HEK293 (cell line): Measurements from ENCODE around the gene ARGLU1.

Source experiments
- CTCF ChIA-PET: fragments of 350-600 bp; formaldehyde crosslinking; extraction: SDS; loops from one replicate; lab custom pipeline; 2021; ENCODE audit warnings: antibody characterized with exemption; lab: Yijun Ruan, JAX
- POLR2A ChIA-PET: fragments of 300-600 bp; formaldehyde crosslinking; extraction: SDS; loops from one replicate; lab custom pipeline; 2020; ENCODE audit warnings: antibody characterized with exemption, inconsistent platforms; lab: Yijun Ruan, JAX
- H3K27ac ChIP-seq: fragments of 200-500 bp; sonication (Bioruptor generic); 2 replicates; pipeline ENCODE4 v1.5.1; 2014; ENCODE audit warnings: low read depth, low read length, control low read depth, inconsistent platforms; ENCODE audit errors: extremely low read depth
- H3K36me3 ChIP-seq, 2 experiments: fragments of 200-500 bp in 1 of 2; sonication (Bioruptor generic) in 1 of 2; 1 replicate in 1 of 2; 2 replicates in 1 of 2; pipeline ENCODE4 v1.5.1; 2014 to 2017; ENCODE audit warnings: inconsistent platforms in 2 of 2, low read length in 2 of 2; ENCODE audit not compliant: control insufficient read depth in 2 of 2, insufficient read depth in 1 of 2
- H3K4me1 ChIP-seq: fragments of 200-500 bp; sonication (Bioruptor generic); 2 replicates; pipeline ENCODE4 v1.5.1; 2014; ENCODE audit warnings: mild to moderate bottlenecking, low read length, inconsistent platforms; ENCODE audit not compliant: control insufficient read depth, insufficient read depth
- H3K4me3 ChIP-seq: 2 replicates; pipeline ENCODE4 v1.5.1; 2011; ENCODE audit warnings: low read depth, mild to moderate bottlenecking, control low read depth, low read length, moderate library complexity
- H3K9me3 ChIP-seq: fragments of 200-500 bp; sonication (Bioruptor generic); 2 replicates; pipeline ENCODE4 v1.5.1; 2014; ENCODE audit warnings: low read depth, low read length, inconsistent platforms; ENCODE audit not compliant: control insufficient read depth, insufficient read depth
- AEBP2 ChIP-seq: fragments of 450-650 bp; formaldehyde crosslinking; IDR thresholded peaks from 2 replicates; pipeline ENCODE4 v1.5.1; 2016; ENCODE audit warnings: missing biosample characterization, missing genetic modification characterization, borderline replicate concordance
- HOXC10 ChIP-seq: sonication (generic); formaldehyde crosslinking; IDR thresholded peaks from 2 replicates; pipeline ENCODE4 v1.8.1; 2023; ENCODE audit warnings: mild to moderate bottlenecking, missing genetic modification reagents
- PRDM6 ChIP-seq: fragments of 450-650 bp; formaldehyde crosslinking; IDR thresholded peaks from 2 replicates; pipeline ENCODE4 v1.5.1; 2017; ENCODE audit warnings: missing biosample characterization, missing genetic modification characterization
- RBAK ChIP-seq: fragments of 450-650 bp; formaldehyde crosslinking; IDR thresholded peaks from 2 replicates; pipeline ENCODE4 v1.5.1; 2016; ENCODE audit warnings: missing biosample characterization, missing genetic modification characterization
- ZBTB11 ChIP-seq: fragments of 450-650 bp; formaldehyde crosslinking; conservative IDR thresholded peaks from 2 replicates; pipeline ENCODE4 v1.5.1; 2016; ENCODE audit warnings: low read depth, missing biosample characterization, missing genetic modification characterization
- ZBTB20 ChIP-seq: fragments of 450-650 bp; formaldehyde crosslinking; IDR thresholded peaks from 2 replicates; pipeline ENCODE4 v1.5.1; 2016; ENCODE audit warnings: missing biosample characterization, missing genetic modification characterization
- ZNF266 ChIP-seq: fragments of 450-650 bp; formaldehyde crosslinking; IDR thresholded peaks from 2 replicates; pipeline ENCODE4 v1.5.1; 2016; ENCODE audit warnings: missing biosample characterization, missing genetic modification characterization, low read depth
- ZNF280C ChIP-seq: fragments of 450-650 bp; formaldehyde crosslinking; IDR thresholded peaks from 2 replicates; pipeline ENCODE4 v1.5.1; 2016; ENCODE audit warnings: missing biosample characterization, missing genetic modification characterization
- ZNF341 ChIP-seq: fragments of 450-650 bp; formaldehyde crosslinking; IDR thresholded peaks from 2 replicates; pipeline ENCODE4; 2016; ENCODE audit warnings: low read depth, missing biosample characterization, missing genetic modification characterization
- ZNF362 ChIP-seq: fragments of 450-650 bp; formaldehyde crosslinking; IDR thresholded peaks from 2 replicates; pipeline ENCODE4 v1.5.1; 2016; ENCODE audit warnings: missing biosample characterization, missing genetic modification characterization
- ZNF423 ChIP-seq: fragments of 450-650 bp; formaldehyde crosslinking; IDR thresholded peaks from 2 replicates; pipeline ENCODE4 v1.5.1; 2016; ENCODE audit warnings: missing biosample characterization, missing genetic modification characterization
- ZNF488 ChIP-seq: fragments of 450-650 bp; formaldehyde crosslinking; IDR thresholded peaks from 2 replicates; pipeline ENCODE4 v1.5.1; 2016; ENCODE audit warnings: missing biosample characterization, missing genetic modification characterization
- ZNF530 ChIP-seq: fragments of 450-650 bp; formaldehyde crosslinking; IDR thresholded peaks from 2 replicates; pipeline ENCODE4 v1.5.1; 2016; ENCODE audit warnings: low read depth, missing biosample characterization, missing genetic modification characterization
- ZSCAN18 ChIP-seq: fragments of 450-650 bp; formaldehyde crosslinking; IDR thresholded peaks from 2 replicates; pipeline ENCODE4 v1.5.1; 2016; ENCODE audit warnings: missing biosample characterization, missing genetic modification characterization

Gene ARGLU1

GRCh38 chr13:106589716-106590115 is 21.8 kb upstream of the ARGLU1 start:
- H3K9me3 ChIP-seq: no peaks in the 10 kb centered on the region
- no peaks in the 10 kb centered on the region for H3K36me3 ChIP-seq
- TF ChIP-seq ZBTB11 (tag by site-specific recombination) (no peak), ZBTB20 (tag by site-specific recombination) (no peak), ZNF266 (no peak)
- H3K27ac ChIP-seq: no peak overlapping the region
- CTCF ChIA-PET: no interaction called here
- H3K4me1 ChIP-seq: no peaks in the 10 kb centered on the region
- POLR2A ChIA-PET: no interaction called here
- no peak overlapping the region for H3K4me3 ChIP-seq

GRCh38 chr13:106588367-106588766 is 20.4 kb upstream of the ARGLU1 start:
- ChIA-PET CTCF (no interaction called here), POLR2A (interaction anchor here (0.7 kb wide), 1 partner anchor 44 kb away, joined by 3 read pairs; no protein-coding TSS in a partner anchor)
- H3K4me1 ChIP-seq: no peaks in the 10 kb centered on the region
- H3K9me3 ChIP-seq: no peaks in the 10 kb centered on the region
- H3K27ac ChIP-seq: no peak overlapping the region
- no peaks in the 10 kb centered on the region for H3K36me3 ChIP-seq
- no peak overlapping the region for H3K4me3 ChIP-seq
- TF ChIP-seq PRDM6 (tag by site-specific recombination): no peak
- no peak for TF ChIP-seq ZNF530 (tag by site-specific recombination)
- TF ChIP-seq HOXC10 (CRISPR knock-in tag): no peak
- no peak for TF ChIP-seq ZNF423 (tag by site-specific recombination)
- TF ChIP-seq AEBP2 (tag by site-specific recombination): no peak
- no peak for TF ChIP-seq ZNF362 (tag by site-specific recombination)
- no peak for TF ChIP-seq ZSCAN18 (tag by site-specific recombination)
- no peak for TF ChIP-seq ZNF280C (tag by site-specific recombination)
- TF ChIP-seq ZNF341 (tag by site-specific recombination): no peak
- TF ChIP-seq ZNF488 (tag by site-specific recombination): no peak
- TF ChIP-seq RBAK (tag by site-specific recombination): no peak
